ENCODE results near the gene ARHGAP26. TPM values are rescaled to one million over a fixed set of nuclear protein-coding genes. Genes with fewer than 3 reads are reported as not detected.

The ARHGAP26 gene
- total and polyA plus RNA-seq, 2 of the 4 experiments (the other 2 are of a cell fraction): 0.54 to 0.56 TPM

DNA sequence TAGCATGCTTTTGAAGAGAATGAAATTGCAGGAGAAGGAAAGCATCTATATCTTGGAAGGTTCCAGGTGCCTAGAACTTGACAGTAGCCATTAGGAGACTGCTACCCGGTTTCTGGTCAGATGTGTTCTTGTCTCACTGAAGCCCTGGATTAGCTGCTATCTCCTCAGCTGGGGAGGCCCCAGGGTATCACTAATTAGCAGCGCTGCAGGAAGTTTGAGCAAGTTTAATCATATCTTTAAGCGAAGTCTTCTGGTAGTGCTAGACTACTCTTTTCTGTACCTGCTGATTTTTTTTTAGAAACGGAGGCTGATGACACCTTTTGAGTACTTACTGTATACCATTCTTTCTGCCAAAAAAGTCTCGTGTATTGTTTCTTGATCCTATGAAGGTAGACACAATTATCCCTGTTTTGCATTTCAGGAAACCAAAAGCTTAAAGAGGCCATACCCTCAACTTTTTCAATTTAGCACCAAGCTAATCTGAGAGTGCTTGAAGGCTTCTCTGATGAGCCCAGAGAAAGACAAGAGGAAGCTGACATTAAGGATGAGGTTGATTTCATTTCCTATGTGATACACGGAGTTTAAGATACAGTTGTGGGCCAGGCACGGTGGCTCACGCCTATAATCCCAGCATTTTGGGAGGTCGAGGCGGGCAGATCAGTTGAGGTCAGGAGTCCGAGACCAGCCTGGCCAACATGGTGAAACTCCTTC lies 201.3 kb downstream of the ARHGAP26 start:
- Histone ChIP-seq H2BK20ac (ENCODE audit: low read depth, low read length) (no peak overlapping the region), H2BK5ac (ENCODE audit: low read depth, low read length, poor library complexity, severe bottlenecking) (no peak overlapping the region), H4K20me1 (ENCODE audit: insufficient read depth, low read length) (no peaks in the 10 kb centered on the region), H3K18ac (ENCODE audit: low read depth, low read length) (no peak overlapping the region), H3K9me1 (ENCODE audit: insufficient read depth, low read length) (no peaks in the 10 kb centered on the region), H4K5ac (ENCODE audit: low read depth, low read length) (no peak overlapping the region), H4K8ac (ENCODE audit: low read depth in 2 of 2, low read length in 2 of 2) (no peak overlapping the region), H2AFZ (replicated peaks; ENCODE audit: low read length, poor library complexity) (no peak overlapping the region), H3K4me3 (ENCODE audit: insufficient read depth, low read depth, low read length) (no peak overlapping the region), H3K9me3 (ENCODE audit: control insufficient read depth, insufficient read depth, low read length) (no peaks in the 10 kb centered on the region), H3K9ac (ENCODE audit: low read depth, low read length) (no peak overlapping the region), H3K79me1 (ENCODE audit: low read depth in 1 of 2, low read length in 2 of 2) (no peaks in the 10 kb centered on the region), H3K4me2 (ENCODE audit: low read depth, low read length) (no peak overlapping the region), H3K27me3 (ENCODE audit: control insufficient read depth, insufficient read depth, low read length) (no peaks in the 10 kb centered on the region), H2BK15ac (ENCODE audit: low read depth, low read length) (no peak overlapping the region), H2AK9ac (replicated peaks; ENCODE audit: low read depth, low read length, poor library complexity) (no peak overlapping the region), H2BK120ac (ENCODE audit: low read depth, low read length) (no peak overlapping the region), H3K56ac (ENCODE audit: extremely low read depth, insufficient read depth, low read length) (no peak overlapping the region), H3K4ac (ENCODE audit: low read depth, low read length) (no peak overlapping the region), H3K23ac (ENCODE audit: low read depth, low read length) (no peak overlapping the region), H3K36me3 (ENCODE audit: control insufficient read depth, insufficient read depth, low read length) (no peaks in the 10 kb centered on the region), H3K27ac (ENCODE audit: insufficient read depth, low read length) (no peak overlapping the region), H3K4me1 (ENCODE audit: control insufficient read depth, insufficient read depth, low read length) (no peaks in the 10 kb centered on the region), H4K91ac (ENCODE audit: insufficient read depth, low read depth, low read length) (no peak overlapping the region), H2AK5ac (ENCODE audit: low read depth, low read length) (no peak overlapping the region), H3K14ac (replicated peaks; ENCODE audit: low read depth, low read length) (no peak overlapping the region)
- ChIA-PET POLR2A (ENCODE audit: unreplicated experiment) (no interaction called here), CTCF (no interaction called here)
- 90% methylated on average over 3 of the region's 11 CpGs; no CpG with 5 or more reads in 1 of the 2 experiments for WGBS, 2 experiments (ENCODE audit: extremely low coverage in 2 of 2, insufficient read length in 1 of 2)
- intact Hi-C loops (cut with micrococcal nuclease): no loop called here
- DNase-seq (no peak), ATAC-seq (ENCODE audit: low read depth) (no peak)
- no TSS peak for BruUV-seq (replicated peaks)
- dilution Hi-C loops (cut with HindIII; ENCODE audit: low sequenced_read_pairs, unreplicated experiment): no loop called here
- in situ Hi-C loops (cut with MboI; ENCODE audit: low sequenced_read_pairs): no loop called here
- TF ChIP-seq MAZ (IDR thresholded peaks at IDR 0.05; ENCODE audit: borderline replicate concordance, low read depth, low read length) (no peak), BHLHE40 (IDR thresholded peaks at IDR 0.05; ENCODE audit: low read depth, low read length) (no peak), RCOR1 (IDR thresholded peaks at IDR 0.05; ENCODE audit: insufficient replicate concordance, low read length) (no peak), MXI1 (IDR thresholded peaks at IDR 0.05; ENCODE audit: borderline replicate concordance, low read depth, low read length) (no peak), NFE2L2 (IDR thresholded peaks at IDR 0.05; ENCODE audit: low read depth, low read length) (no peak), SMC3 (IDR thresholded peaks at IDR 0.05; ENCODE audit: low read depth, low read length) (no peak), MAFK (IDR thresholded peaks at IDR 0.05; ENCODE audit: low read depth, low read length) (no peak), RAD21 (IDR thresholded peaks at IDR 0.05; ENCODE audit: low read length) (no peak)
- TF ChIP-seq, protein P1, sequence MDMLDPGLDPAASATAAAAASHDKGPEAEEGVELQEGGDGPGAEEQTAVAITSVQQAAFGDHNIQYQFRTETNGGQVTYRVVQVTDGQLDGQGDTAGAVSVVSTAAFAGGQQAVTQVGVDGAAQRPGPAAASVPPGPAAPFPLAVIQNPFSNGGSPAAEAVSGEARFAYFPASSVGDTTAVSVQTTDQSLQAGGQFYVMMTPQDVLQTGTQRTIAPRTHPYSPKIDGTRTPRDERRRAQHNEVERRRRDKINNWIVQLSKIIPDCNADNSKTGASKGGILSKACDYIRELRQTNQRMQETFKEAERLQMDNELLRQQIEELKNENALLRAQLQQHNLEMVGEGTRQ (IDR thresholded peaks at IDR 0.05; ENCODE audit: low read depth, low read length): no peak
